ENCODE results near the gene STK16.

STK16 gene

GRCh38 chr2:219214141-219214540 lies 31.1 kb upstream of the STK16 start:
- no peak for DNase-seq (ENCODE audit: low read depth)

- DNase-seq (ENCODE audit: low read depth) = no peak
These were observed 30.5 kb upstream of the STK16 start for GRCh38 chr2:219214786-219215185.

DNA sequence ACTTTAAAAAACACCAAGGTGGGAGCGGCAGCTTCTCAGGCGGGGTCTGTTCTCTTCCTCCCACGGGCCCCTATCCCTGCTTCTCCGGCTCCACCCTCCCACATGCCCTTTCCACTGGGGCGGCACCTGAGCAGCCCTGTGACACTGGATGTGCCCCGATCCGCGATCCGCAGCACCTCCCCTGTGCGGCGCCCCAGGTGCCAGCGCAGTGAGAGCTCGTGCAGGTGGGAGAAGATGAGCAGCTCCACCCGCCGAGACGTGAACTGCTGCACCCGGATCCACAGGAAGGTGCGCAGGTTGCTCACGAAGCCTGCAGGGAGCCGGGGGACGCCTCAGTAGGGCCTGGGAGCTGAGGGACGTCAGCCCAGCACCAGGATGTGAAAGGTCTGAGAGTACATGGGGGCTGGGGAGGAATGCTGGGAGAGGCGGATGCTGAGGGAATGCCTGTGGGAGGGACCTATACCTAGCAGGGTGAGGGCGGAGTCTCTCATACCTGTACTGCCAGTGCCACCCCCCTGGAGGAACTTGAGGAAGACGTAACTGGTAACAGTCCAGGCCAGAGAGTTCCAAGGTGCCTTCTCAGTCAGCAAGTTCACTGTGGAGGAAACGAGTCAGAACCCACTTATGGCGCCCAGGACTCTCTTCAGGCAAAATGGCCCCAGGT lies 29.3 kb upstream of the STK16 start:
- DNase-seq (ENCODE audit: low read depth) = no peak

GRCh38 chr2:219216535-219216915 lies 28.8 kb upstream of the STK16 start:
- DNase-seq (ENCODE audit: low read depth) = no peak

- peak; percentile 90 for DNase-seq (ENCODE audit: low read depth)
These were observed 27.0 kb upstream of the STK16 start for GRCh38 chr2:219218217-219218731.

GRCh38 chr2:219218732-219219701 lies 26.3 kb upstream of the STK16 start, which contains the start of gene ABCB6:
ABCB6 (minus strand) TSS chr2:219218958; CDS start chr2:219218673, 285 bp downstream.
- DNase-seq (ENCODE audit: low read depth) = peak; percentile 94

GRCh38 chr2:219219784-219220532 lies 25.3 kb upstream of the STK16 start:
- no peak for DNase-seq (ENCODE audit: low read depth)

DNA sequence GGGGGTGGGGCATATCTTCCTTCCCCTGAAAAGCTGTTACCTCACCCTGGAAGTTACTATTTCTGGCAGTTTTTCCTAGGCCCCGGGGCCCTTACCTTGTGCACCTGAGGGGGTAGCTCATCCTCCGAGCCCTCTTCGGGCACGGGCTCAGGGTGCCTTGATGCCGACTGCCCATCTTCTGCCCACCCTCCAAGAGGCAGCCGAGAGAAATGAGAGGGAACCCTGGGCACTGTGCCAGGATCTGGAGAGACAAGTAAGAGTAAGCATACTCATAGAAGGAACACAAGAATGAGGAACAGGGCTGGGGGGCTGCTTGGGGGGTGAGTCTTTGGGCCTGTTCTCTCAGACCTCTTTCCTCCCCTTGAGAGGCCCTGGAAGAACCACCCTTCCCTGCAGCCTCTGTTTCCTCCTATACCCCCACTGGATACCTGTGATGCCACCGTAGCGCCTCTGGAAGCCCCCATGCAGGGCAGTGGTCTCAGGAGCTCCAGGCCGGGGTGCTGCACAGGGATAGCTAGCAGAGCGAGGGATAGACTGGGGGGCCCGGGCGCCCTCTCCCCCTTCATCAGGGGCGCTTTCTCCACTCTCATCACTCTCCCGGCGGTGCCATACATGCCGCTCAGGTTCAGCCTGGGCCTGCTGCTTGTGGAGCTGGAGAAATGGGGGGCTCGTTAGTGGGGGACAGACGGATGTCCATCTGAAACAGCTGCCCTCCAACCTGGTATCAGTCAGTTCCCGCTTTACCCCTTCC lies 24.5 kb upstream of the STK16 start:
- DNase-seq (ENCODE audit: low read depth) = no peak

- DNase-seq (ENCODE audit: low read depth) = no peak
These were observed 23.2 kb upstream of the STK16 start for GRCh38 chr2:219221957-219222518.

- DNase-seq (ENCODE audit: low read depth) = no peak
These were observed 21.3 kb upstream of the STK16 start for GRCh38 chr2:219223831-219224610.

- no peak for DNase-seq (ENCODE audit: low read depth)
These were observed 19.9 kb upstream of the STK16 start for GRCh38 chr2:219225350-219225749.

DNA sequence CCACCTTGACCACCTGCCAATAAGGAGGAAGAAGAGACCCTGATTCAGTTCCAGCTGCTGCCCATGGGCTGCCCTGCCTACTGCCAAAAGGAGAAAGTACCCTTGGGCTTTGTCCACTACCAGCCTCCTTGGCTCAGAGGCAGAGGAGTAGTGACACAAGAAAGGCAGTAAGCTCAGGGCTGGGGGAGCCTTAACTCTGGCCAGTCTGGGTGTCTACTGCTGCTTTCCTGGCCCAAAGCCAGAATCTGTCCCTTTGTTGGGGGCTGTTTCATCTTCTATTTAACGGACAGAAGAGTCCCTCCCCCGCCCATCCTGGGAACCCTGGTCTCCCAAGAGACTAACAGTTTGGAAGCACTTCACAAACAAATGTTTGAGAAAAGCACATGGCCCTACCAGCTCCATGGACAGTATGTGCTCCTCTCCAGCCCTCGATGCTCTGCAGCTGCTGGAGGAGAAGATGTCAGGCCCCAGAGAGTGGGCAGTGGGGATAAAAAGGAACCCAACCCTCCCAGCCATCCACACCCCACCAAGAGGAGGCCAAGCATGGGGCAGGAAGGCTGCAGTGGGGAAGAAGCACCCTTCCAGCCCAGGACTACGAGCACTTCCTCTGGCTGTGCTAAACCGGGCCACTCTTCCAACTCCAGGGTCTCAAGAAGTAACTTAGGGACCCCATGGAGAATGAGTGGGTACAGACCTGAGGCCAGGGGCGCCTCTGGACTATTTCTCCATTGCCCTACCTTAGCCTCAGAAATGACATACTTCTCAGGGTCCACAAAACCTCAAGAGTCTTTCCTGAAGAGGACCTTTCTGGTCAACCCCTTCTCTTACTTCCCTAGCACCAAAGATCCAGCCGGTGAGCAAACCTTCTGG lies 17.0 kb upstream of the STK16 start:
- DNase-seq (ENCODE audit: low read depth) = no peak

DNA sequence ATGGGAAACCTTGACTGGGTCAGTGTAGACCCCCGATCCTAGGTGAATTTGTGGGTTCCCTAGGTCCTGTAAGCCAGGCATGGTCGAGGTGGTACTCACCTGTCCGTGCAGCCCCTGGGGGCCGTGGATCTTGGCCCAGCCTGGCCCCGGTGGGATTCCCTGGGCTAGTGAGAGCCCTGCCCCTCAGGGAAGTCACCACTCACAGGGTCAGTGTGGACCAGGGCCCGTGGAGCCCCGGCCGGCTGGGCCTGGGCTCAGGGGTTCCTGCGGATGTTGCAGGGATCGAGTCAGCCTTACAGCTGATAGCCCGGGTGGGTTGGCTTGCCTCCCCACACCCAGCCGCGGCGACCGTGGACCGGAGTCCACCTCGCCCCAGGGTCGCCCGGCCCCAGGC lies 16.4 kb upstream of the STK16 start:
- DNase-seq (ENCODE audit: low read depth) = no peak

DNA sequence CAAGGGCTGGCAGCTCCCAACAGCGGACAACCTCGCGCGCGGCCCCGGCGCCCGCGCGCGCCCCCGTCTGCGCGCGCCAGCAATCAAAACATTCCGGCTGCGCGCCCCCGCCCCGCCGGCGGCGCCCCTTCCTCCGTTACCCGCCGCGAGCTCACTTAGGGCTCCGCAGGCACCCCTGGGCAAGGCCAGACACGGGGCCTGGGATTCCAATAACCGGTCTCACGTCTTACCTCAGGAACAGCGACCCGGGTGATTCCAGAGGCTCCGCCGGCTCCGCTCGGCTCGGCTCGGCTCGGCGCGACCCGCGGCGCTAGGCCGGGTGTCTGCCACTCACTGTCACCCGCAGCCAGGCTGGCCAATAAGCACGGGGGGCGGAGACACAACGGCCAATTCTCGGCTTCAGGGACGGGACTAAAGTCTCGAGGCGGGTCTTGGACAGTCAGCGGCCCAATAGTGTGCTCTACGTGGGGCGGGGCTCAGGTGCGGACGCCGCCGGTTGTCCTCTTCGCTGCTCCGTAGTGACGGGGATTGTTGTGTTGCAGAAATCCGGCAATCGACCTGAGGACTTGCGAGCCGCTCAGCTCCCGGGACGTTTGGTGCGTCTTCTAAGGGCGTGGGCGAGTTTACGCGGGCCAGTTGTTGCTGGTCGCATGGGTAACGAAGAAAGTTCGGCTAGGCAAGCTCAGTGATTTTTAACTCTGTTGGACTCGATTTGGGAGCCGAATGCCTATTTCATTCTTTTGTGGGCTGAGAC lies 15.8 kb upstream of the STK16 start, which contains the start of the genes ANKZF1 and ATG9A:
Gene ANKZF1 (plus strand): TSS at position 502 of the 754 bp plus-strand sequence. CDS start 452 bp downstream, outside the sequence.
Gene ATG9A (minus strand): TSS at position 332 of the 754 bp plus-strand sequence. CDS start 1,612 bp downstream, outside the sequence.
- DNase-seq (ENCODE audit: low read depth) = peak; percentile 100

DNA sequence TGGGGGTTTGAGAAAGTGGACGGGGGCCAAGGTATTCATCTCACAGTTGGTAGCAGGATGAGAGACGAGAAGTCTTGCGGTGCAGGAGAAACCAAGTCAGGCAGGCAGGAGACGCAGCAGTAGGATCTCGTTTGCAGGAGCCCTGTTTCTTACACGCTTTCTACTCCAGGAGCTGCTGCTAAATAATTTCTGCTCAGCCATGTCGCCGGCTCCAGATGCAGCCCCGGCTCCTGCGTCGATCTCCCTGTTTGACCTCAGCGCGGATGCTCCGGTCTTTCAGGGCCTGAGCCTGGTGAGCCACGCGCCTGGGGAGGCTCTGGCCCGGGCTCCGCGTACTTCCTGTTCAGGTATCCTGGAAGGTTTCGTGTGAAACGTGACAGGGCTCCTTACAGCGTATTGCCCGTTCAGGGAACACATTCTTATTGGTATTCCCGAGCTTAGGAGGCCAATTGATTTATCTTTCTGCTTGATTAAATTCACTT lies 15.2 kb upstream of the STK16 start:
- DNase-seq (ENCODE audit: low read depth) = peak; percentile 55

- no peak for DNase-seq (ENCODE audit: low read depth)
These were observed 10.9 kb upstream of the STK16 start for GRCh38 chr2:219234331-219234730.

DNA sequence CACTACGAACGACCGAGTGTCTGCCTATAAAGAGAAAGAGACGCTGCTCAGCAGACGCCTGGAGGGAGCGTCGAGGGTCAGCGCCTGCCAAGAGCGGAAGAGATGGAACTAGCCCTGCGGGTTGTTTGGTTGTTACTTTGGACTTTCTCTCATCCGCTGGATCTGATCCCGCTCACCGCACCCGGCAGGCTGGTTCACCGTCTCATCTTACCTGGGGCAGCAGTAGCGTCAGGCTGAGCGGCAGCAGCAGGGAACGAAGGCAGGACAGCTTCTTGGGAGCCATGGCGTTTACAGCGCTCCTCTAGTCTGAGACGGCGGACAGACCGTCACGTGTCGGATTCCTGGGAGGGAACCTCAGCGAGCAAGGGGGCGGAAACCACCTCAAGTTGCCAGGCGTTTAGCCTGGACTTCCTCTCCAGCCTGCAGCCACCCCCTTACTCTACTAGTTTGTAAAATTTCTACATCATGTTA lies 2.0 kb upstream of the STK16 start:
- peak; percentile 65 for DNase-seq (ENCODE audit: low read depth)

GRCh38 chr2:219244789-219245147 lies 511 bp upstream of the STK16 start:
- DNase-seq (ENCODE audit: low read depth) = no peak
